Measurements from ENCODE around the gene ALDH1B1.
A peak's percentile ranks its signal among the peaks of the same experiment; 100 is the strongest.
"Not testable (repeated sequence)": the region's sequence is repeated elsewhere in the genome, so short reads cannot be mapped to it uniquely, and the experiment has no call there.

The ALDH1B1 gene

GRCh38 chr9:38388283-38389223 lies 3.9 kb upstream of the ALDH1B1 start:
- DNase-seq = no peak

GRCh38 chr9:38389313-38389712 lies 3.2 kb upstream of the ALDH1B1 start:
- no peak for DNase-seq

DNA sequence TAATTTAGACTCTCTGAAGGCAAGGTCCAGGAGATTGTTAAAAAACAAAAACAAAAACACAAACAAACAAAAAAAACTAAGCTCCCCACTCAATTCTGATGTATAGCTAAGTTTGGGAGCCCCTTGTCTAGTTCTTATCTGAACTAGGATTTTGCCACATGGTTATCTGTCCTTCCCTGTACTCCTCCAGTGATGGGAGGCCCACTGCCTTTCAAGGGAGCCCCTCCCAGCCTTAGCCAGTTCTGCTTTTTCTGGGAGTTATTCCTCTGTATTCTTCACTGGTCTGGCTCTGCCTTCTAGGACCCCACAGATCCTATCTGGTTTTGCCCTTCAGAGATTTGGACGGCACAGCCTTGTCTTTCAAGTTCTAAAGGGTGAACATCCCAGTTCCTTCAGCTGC lies 2.1 kb upstream of the ALDH1B1 start:
- DNase-seq = no peak

GRCh38 chr9:38390851-38391250 lies 1.7 kb upstream of the ALDH1B1 start:
- DNase-seq = no peak

DNA sequence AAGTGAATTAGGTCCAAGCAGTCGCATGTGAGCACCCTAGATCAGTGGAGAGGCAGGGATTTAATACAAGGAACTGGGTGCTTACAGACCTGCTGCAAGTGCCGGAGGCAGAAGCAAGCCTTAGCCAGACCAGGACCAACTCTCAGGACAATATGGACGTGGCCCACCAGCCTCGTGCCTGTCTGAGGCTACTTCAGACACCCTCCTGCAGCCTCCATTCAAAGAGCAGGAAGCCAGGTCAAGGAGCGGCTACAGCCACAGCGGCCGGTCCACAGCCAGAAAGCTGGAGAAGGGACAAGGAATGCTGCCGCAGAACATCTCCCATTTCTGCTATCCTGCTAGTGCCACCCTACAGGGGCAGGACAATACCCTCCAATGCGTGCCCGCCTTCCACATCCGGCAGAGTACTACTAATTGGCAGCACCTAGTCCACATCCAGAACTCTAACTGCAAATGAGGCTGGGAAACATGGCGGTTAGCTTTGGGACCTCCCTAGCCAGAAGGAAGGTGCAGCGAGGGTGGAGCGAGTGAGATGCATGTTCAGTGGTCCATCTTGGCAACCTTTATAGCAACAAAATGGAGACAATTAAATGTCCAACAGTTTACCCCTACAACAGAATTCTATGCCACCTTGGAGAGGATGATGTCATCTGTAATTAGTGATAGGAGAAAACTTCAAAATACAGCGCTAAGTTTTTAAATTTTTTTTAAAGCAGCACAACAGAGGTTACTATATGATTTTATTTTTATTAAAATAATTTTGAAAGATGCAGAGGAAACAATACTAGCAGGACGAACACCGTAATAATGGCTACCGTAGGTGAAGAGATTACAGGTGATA lies 1.0 kb upstream of the ALDH1B1 start:
- no peak for DNase-seq

DNA sequence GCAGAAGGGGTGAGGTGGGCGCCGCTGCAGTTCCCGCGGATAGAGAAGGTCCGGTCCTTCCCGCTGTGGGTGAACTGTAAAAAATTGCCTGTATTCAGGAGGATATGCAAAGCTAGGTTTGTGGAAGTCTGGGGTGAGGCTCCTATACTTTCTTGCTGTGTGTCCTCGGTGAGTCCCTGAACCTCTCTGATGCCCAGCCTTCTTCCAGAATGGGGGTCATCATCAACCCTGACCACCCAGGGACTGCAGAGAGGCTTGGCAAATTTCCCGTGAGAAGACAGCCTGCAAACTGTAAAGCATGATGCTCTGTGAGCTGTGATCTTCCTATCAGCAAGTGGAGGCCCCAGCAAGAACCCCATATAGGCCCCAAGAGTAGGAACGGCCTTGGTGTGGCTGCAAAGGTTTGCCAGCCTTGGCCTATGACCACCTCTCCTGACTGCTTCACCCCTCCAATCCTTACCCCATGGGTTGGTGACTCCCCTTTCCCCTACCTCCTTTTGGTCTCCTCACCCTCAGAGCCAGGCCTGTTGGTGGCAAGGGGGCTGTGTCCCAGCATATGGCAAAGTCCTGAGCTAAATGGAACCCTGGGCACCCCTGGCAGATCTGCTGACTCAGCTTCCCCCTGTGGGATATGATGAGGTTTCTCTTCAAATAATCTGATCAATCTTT lies 760 bp downstream of the ALDH1B1 start:
- DNase-seq = no peak

DNA sequence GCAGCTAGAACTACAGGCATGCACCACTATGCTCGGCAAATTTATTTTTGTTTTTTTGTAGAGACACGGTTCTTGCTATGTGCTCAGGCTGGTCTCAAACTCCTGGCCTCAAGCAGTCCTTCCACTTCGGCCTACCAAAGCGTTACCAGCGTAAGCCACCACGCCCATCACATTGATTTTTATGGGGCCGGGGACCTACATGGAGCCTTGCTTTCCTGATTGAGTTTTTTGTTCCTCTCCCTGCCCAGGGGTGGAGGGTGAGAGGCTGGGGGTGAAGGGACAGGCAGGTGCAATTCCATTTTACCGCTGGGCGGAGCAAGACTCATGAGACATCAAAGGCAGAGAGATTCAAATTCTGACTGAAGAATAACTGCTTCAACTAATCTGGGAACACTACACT lies 1.9 kb downstream of the ALDH1B1 start:
- no peak for DNase-seq

DNA sequence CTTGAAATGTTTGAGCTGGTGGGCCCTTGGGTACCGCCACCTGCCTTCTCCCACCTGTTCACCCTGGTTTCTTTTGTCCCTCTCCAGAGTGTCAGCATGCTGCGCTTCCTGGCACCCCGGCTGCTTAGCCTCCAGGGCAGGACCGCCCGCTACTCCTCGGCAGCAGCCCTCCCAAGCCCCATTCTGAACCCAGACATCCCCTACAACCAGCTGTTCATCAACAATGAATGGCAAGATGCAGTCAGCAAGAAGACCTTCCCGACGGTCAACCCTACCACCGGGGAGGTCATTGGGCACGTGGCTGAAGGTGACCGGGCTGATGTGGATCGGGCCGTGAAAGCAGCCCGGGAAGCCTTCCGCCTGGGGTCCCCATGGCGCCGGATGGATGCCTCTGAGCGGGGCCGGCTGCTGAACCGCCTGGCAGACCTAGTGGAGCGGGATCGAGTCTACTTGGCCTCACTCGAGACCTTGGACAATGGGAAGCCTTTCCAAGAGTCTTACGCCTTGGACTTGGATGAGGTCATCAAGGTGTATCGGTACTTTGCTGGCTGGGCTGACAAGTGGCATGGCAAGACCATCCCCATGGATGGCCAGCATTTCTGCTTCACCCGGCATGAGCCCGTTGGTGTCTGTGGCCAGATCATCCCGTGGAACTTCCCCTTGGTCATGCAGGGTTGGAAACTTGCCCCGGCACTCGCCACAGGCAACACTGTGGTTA lies 3.3 kb downstream of the ALDH1B1 start:
- DNase-seq = no peak

GRCh38 chr9:38396371-38396671 lies 3.8 kb downstream of the ALDH1B1 start:
- DNase-seq = no peak

- DNase-seq = not testable (repeated sequence)
These were observed 6.7 kb downstream of the ALDH1B1 start for GRCh38 chr9:38399191-38399590.

- DNase-seq = no peak
These were observed 9.5 kb downstream of the ALDH1B1 start for GRCh38 chr9:38401994-38402393.

DNA sequence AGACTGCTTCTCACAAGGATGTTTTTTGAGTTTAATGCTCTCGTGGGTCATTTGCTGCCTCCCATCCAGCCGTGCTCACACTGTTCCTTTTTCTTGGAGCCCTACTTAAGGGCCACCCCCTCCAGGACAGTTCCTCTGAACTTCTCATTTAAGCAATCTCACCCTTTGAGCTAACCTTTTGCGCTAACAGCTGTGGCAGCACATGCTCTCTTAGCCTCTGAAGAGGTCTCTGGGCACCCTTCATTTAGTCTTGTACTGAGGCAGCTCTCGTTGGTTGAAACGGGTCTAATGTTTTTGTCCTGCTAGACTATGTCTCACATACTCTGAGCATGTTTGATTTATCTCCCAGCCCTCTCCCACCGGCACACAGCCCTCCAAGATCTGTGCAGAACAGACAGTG lies 11.8 kb downstream of the ALDH1B1 start:
- DNase-seq = no peak

- DNase-seq = peak; percentile 86
These were observed 13.3 kb downstream of the ALDH1B1 start for GRCh38 chr9:38405785-38406184.

DNA sequence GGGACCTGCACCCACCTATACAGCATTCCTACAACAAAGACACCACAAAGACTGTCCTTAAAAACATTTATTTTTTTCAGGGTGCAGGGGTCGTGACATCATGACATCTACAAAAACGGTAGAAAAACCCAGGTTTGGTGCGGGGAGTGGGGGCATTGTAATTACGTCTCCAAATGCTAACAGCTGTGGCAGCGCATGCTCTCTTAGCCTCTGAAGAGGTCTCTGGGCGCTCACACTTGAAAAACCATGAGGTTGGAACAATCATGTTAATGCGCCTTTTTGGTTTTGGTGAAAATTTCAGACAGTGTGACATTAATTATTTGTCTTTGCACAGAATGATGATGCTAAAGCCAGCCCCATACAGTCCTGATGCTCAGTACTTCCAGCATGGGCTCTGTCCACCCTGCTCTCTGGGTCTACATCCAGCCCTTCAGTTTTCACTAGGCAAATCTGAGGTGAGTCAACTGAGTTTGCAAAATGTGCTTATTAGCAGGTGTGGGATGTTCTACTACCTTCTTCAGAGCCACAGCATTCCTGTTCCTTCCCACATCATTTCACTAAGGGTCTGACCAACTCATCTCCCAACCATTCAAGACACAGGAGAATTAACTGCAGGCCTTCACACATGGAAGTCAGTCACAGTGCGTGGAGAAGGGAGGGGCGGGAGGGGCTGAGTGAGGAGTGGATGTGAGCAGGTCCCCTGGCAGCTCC lies 14.1 kb downstream of the ALDH1B1 start:
- no peak for DNase-seq

GRCh38 chr9:38408719-38409118 lies 16.2 kb downstream of the ALDH1B1 start:
- no peak for DNase-seq

- DNase-seq = no peak
These were observed 20.2 kb downstream of the ALDH1B1 start for GRCh38 chr9:38412751-38413150.

DNA sequence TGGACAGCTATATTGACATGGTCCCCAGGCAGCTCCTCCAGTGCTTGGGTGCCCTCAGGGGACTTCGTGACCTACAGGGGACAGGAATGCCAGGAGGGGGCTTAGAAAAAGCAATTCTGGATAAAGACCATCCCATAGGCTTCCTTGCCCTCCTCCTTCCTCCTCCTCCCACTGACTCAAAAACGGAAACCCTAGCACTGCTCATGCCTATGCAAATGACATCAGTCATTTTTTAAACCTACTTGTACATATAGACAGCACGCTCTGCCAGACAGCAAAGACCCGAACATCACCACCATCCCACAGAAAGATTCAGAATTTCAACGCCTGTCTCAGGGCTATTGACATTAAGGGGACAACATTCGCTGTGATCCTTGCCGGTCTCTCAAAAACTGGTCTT lies 20.8 kb downstream of the ALDH1B1 start:
- DNase-seq = no peak

- DNase-seq = no peak
These were observed 21.7 kb downstream of the ALDH1B1 start for GRCh38 chr9:38414040-38414723.

- no peak for DNase-seq
These were observed 23.4 kb downstream of the ALDH1B1 start for GRCh38 chr9:38415856-38416255.

GRCh38 chr9:38416461-38416860 lies 24.0 kb downstream of the ALDH1B1 start:
- DNase-seq = no peak
